ENCODE data around the gene MS4A15.
"Not testable (repeated sequence)": the region's sequence is repeated elsewhere in the genome, so short reads cannot be mapped to it uniquely, and the experiment has no call there.

The MS4A15 gene

DNA sequence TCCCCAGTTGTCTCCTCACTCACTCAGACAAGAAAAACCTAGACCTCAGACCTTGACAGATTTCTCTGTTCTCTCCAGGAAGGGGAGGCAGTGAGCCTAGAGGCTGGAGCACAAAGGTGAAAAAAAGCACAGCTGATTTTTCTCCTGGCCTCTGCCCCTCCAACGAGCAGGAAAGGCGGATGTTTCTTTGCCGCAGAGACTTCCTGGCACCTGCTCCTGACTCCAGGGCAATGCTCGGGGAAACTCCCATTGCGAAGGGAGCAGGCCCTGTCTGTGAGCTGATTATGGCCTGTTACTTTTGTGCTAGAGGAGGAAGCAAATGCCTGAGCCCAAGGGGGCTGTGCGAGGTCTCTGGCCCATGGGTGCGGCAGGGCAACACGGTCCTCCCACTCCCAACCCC is 53.9 kb downstream of the MS4A15 start:
- no peak for DNase-seq

DNA sequence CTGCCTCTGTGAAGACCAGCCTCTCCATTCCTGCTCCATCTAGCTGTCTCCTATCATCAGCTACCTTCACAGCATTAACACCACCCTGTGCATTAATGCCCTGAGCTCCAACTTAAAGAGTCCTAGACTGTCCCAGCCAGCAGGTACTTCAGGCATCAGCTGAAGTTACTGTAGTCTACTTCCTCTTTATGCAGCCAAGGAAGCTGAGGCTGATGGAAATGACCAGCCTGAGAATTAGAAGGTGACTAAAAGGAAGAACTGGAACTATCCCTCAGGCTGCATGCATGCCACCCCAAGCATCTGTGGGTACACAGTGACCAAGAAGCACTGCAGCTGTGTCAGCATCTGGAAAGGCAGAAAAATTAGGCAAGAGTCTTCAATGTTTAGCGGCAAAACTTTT is 56.7 kb downstream of the MS4A15 start:
- no peak for DNase-seq

DNA sequence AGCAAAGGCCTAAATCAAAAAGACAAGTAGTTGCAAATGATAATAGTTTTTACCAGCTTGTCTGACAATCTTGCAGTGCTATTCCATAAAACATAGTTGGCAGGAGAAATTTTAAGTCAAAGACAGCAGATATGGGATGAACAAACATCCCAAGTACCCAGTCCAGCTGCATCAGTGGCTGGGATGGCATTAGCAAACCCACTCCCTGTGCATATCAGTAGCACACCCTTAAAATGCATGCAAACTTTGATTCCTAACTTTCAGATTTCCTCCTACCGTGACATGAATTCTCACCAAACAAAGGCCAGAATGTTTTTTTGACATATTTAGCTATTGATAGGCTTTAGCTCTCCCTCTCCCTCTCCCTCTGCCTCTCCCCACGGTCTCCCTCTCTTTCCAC is 57.4 kb downstream of the MS4A15 start:
- no peak for DNase-seq

DNA sequence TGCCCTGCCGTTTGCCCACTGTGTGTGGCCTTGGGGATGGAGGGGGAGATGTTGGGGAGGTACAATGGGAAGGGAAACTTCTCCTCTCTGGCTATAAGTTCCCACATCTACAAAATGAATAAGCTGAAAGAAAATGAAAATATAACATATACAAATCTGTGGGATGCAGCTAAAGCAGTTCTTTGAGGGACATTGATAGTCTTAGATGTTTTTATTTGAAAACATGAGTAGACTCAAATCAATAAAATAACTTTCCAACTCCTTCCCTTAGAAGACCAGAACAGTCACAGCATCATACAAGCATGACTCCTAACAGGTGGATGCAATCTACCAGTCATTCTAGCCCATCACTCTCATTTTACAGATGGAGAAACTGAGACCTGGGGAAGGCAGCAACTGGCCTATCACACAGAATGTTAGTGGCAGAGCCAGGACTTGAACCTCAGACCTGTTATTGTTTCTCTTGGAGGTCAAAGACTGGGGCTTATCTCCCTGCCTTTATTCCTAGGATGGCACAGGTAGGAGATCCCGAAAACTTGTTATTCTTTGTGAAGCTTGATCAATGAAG is 60.0 kb downstream of the MS4A15 start:
- DNase-seq, result no peak

DNA sequence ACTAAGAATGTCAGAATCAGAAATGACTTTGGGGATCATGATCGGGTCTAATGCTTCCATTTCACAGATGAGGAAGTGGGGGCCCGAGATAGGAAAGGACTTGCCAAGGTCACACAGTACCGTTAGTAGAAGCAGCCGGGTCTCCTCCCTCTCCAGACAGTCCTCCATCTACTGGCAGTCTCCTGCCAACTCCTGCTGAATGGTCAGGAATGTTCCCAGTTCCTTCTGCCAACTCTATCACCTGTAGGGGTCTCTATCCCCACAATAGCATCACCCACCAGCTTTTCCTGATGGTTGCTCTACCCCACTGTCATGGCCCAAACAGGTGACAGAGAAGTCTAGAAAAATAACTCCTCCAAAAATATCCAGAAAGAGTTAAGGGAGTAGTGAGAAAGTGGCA is 61.4 kb downstream of the MS4A15 start:
- DNase-seq, result no peak

DNA sequence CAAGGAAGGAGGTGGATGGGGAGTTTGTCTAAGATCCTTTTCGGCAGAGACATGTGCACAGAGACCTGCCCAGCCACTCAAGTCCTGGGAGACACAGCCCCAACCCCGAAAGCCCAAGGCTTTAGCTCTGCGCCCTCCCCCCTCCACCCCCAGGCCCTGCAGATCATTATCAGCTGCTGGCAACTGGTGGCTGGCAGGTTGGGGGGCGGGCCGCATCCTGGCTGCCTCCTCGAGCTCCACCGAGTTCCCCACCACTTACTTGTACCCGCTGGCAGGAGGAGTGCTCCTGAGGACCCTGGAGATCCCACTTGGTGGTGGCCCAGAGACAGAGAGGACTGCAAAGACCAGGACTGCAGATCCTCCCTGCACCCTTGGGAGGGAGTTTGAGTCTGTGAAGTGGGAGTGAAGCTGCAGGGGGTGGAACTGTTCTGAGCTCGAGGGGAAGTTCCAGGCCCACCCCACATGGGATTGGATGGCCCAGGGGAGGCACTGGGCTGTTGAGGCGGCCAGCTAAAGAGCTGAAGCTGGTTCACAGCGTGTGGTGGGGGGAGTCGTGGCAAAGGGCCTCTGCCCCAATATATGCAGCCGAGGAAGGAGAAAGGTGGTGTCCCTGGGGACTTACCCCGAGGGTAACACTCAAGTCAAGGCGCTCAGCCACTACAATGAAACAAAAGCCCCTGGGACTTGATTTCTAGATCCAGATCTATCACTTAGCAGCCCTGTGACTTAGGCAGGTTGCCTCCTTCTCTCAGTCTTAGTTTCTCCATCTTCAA is 65.3 kb downstream of the MS4A15 start:
- no peak for DNase-seq

DNA sequence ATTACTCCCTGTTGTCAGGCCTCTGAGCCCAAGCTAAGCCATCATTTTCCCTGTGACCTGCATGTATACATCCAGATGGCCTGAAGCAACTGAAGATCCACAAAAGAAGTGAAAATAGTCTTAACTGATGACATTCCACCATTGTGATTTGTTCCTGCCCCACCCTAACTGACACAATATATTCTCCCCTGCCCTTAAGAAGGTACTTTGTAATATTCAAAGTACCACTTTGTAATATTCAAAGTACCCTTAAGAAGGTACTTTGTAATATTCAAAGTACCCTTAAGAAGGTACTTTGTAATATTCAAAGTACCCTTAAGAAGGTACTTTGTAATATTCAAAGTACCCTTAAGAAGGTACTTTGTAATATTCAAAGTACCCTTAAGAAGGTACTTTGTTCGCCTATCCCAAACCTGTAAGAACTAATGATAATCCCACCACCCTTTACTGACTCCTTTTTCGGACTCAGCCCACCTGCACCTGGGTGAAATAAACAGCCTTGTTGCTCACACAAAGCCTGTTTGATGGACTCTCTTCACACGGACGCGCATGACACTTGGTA is 67.2 kb downstream of the MS4A15 start:
- not testable (repeated sequence) for DNase-seq

DNA sequence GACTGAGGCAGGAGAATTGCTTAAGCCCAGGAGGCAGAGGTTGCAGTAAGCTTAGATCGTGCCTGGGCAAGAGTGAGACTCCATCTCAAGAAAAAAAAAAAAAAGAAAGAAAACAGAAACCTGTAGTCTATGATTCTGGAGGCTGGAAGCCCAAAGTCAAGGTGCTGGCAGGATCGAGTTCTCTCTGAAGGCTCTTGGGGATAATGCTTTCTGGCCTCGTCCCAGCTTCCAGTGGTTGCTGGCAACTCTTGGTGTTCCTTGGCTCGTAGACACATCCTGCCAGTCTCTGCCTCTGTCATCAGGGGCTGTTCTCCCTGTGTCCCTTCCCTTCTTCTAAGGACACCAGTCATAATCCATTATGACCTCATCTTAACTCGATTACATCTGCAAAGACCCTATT is 68.5 kb downstream of the MS4A15 start:
- no peak for DNase-seq

DNA sequence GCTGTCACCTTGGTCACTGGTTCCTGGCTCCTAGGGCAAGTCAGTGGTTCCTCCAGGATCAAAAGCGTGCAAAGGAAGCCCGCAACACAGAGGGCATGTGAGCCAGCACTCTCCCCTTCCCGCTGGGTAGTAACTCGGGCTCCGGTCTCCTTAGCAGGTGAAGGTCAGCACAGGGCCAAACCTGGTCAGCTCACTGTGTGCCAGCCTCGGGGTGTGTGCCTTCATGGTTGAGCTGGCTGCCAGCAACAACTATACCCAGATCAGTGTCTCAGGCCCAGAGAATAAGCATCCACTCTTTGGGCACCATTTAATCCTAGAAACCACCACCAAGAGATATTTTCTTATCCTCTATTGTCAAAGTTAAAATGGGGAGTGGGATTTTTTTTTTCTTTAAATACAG is 69.1 kb downstream of the MS4A15 start:
- DNase-seq, result no peak
